ENCODE results near the gene TDRD6. TPM values are rescaled to one million over a fixed set of nuclear protein-coding genes. Genes with fewer than 3 reads are reported as not detected.

TDRD6 gene
- polyA plus RNA-seq, 1 experiment = not detected

DNA sequence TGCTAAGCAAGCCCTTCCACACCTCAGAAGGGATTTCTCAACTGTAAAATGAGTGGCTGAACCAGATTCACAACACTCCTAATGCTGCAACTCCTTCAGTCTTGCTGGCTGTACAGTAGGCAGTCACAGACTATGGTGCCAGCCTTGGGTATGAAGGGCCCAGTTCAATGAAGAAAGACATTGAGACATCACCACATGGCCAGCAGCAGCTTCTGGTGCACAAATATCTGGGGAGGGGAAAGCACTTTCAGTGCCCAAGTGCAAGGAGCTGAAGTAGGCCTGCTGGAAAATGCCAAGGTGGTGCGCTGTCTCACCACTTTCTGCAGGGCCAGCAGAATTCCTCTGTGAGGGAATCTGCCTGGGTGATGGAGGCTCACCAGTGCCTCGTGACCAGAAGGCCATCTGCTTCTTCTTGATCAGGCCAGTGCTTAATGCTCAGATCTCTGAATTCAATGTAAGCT is 45.7 kb downstream of the TDRD6 start:
- Histone ChIP-seq H3K27ac (ENCODE audit: low read depth, low read length) (no peak overlapping the region), H3K4me3 (ENCODE audit: low read depth, low read length) (no peak overlapping the region), H3K27me3 (ENCODE audit: control insufficient read depth, insufficient read depth, low read length) (peaks cover 25% of the 10 kb centered on the region), H3K9me3 (ENCODE audit: control insufficient read depth, insufficient read depth, low read length) (no peaks in the 10 kb centered on the region)
- no peak for DNase-seq (ENCODE audit: low read depth, low spot score)
- CTCF ChIA-PET = no interaction called here
- POLR2A ChIA-PET = no interaction called here
- TF ChIP-seq, protein P1, sequence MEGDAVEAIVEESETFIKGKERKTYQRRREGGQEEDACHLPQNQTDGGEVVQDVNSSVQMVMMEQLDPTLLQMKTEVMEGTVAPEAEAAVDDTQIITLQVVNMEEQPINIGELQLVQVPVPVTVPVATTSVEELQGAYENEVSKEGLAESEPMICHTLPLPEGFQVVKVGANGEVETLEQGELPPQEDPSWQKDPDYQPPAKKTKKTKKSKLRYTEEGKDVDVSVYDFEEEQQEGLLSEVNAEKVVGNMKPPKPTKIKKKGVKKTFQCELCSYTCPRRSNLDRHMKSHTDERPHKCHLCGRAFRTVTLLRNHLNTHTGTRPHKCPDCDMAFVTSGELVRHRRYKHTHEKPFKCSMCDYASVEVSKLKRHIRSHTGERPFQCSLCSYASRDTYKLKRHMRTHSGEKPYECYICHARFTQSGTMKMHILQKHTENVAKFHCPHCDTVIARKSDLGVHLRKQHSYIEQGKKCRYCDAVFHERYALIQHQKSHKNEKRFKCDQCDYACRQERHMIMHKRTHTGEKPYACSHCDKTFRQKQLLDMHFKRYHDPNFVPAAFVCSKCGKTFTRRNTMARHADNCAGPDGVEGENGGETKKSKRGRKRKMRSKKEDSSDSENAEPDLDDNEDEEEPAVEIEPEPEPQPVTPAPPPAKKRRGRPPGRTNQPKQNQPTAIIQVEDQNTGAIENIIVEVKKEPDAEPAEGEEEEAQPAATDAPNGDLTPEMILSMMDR (IDR thresholded peaks at IDR 0.05; ENCODE audit: low read depth, low read length) = no peak

DNA sequence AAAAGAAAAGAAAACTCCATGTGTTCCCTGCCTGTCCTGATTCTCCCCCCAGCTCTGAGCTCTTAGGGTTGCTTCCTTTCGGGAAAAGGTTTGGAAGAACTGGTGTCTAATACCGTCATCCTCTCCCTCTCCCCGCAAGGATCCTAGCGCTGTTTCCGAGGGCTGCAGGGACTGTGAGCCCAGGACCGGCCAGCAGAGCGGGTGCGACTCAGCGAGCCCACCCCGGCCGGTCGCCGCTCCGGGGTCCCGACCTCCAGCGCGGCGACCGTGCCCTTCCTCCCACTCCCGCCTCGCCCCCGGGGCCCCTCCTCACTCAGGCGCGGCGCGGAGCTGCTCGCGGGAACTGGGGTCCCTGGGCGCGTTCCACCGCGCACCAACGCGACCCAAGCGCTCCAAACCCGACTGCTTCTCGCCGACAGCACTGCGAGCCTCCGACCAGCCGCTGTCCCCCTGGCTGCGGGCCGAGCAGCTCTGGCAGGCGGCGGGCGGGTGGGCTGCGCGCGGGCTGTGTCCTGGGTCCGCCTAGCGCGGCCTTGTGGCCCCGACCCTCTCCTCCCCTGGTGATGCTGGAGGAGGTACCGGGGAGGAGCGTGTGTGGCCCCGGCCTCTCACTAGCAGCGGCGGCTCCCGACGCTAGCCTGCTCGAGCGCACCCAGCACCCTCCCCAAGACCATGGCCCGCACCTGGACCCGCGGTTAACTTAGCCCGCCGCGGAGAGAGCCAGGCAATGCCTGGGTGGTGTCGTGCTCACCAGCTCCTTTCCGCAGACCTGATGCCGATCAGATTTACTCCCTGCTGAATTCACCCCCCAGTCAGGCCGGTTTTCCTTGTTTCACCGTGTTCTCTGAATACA is 47.4 kb downstream of the TDRD6 start, which contains the start of gene PLA2G7:
Gene PLA2G7, minus strand, starts transcription at position 509 of the 853 bp plus-strand sequence. CDS start 12,484 bp downstream, outside the sequence.
- no peak within 1 kb of the TSS for H3K27ac ChIP-seq (ENCODE audit: low read depth, low read length)

DNA sequence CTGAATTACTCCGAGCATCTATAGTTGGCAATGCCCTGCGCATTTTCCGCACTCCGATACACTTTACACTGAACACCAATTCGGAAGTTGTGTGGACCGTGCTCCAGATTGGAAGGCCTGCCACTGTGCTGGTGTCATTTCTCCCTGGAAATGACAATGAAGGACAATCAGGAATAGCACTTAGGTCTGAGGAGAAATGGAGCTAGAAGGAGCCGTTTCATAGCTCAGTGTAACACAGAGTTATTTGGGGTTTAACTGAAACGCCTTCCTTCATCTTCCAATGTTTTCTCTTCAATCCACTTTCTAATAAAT is 48.0 kb downstream of the TDRD6 start:
- Histone ChIP-seq H3K4me3 (ENCODE audit: low read depth, low read length) (no peak overlapping the region), H3K9me3 (ENCODE audit: control insufficient read depth, insufficient read depth, low read length) (no peaks in the 10 kb centered on the region), H3K27me3 (ENCODE audit: control insufficient read depth, insufficient read depth, low read length) (peaks cover 25% of the 10 kb centered on the region), H3K27ac (ENCODE audit: low read depth, low read length) (no peak overlapping the region)
- TF ChIP-seq, protein P1 (IDR thresholded peaks at IDR 0.05; ENCODE audit: low read depth, low read length) = no peak
- ChIA-PET CTCF (interaction anchor here (1.1 kb wide), 1 partner anchor 10 kb away, joined by 3 read pairs; no protein-coding TSS in a partner anchor), POLR2A (no interaction called here)
- DNase-seq (ENCODE audit: low read depth, low spot score) = no peak

More for the DNA sequence above, 47.4 kb downstream of the TDRD6 start, which contains the start of gene PLA2G7:
- H3K4me3 ChIP-seq (ENCODE audit: low read depth, low read length) = no peak within 1 kb of the TSS
- no peak for DNase-seq (ENCODE audit: low read depth, low spot score)
- H3K27me3 ChIP-seq (ENCODE audit: control insufficient read depth, insufficient read depth, low read length) = peaks cover 25% of the 10 kb centered on the region
- CTCF ChIA-PET = no interaction called here
- POLR2A ChIA-PET = no interaction called here
- H3K9me3 ChIP-seq (ENCODE audit: control insufficient read depth, insufficient read depth, low read length) = no peaks in the 10 kb centered on the region
- TF ChIP-seq, protein P1 (IDR thresholded peaks at IDR 0.05; ENCODE audit: low read depth, low read length) = no peak

DNA sequence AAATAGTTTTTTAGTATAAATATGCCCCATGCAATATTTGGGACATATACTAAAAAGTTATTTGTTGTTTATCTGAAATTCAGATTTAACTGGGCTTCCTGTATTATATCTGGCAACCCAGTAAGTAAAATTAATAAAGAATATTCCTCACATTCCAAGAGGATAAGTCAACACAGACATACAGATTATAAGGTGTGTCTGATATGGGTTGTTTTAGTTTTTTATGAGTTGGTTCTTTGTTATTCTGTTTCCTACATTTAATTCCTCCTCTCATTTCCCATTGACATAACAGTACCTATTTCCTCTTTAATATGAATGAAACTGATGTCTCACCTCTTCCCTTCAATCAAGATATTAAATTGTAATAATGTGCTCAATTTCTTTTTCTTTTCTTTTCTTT is 49.2 kb downstream of the TDRD6 start:
- CTCF ChIA-PET = no interaction called here
- no peak for DNase-seq (ENCODE audit: low read depth, low spot score)
- H3K4me3 ChIP-seq (ENCODE audit: low read depth, low read length) = no peak overlapping the region
- H3K9me3 ChIP-seq (ENCODE audit: control insufficient read depth, insufficient read depth, low read length) = no peaks in the 10 kb centered on the region
- TF ChIP-seq, protein P1 (IDR thresholded peaks at IDR 0.05; ENCODE audit: low read depth, low read length) = no peak
- H3K27ac ChIP-seq (ENCODE audit: low read depth, low read length) = no peak overlapping the region
- H3K27me3 ChIP-seq (ENCODE audit: control insufficient read depth, insufficient read depth, low read length) = peaks cover 25% of the 10 kb centered on the region
- POLR2A ChIA-PET = no interaction called here

DNA sequence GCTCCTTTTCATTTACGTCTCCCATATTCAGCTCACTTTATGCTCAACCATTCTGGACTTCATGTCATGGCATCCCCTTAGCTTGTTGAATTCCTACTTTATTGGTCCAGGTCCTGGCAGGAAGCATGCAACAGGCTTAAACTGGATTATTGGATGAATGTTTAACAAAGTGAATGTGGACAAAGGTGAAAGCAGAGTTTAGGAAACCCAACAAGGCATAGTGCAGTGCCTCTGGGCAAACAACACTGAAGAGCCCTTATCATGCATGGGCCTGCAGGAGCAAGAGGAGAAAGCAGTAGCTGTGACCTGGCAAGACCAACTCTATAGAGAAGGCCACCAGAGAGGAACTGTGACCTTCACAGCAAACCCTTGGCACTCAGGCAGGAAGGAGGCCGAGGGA is 53.8 kb downstream of the TDRD6 start:
- TF ChIP-seq, protein P1 (IDR thresholded peaks at IDR 0.05; ENCODE audit: low read depth, low read length) = no peak
- H3K27ac ChIP-seq (ENCODE audit: low read depth, low read length) = no peak overlapping the region
- no peaks in the 10 kb centered on the region for H3K9me3 ChIP-seq (ENCODE audit: control insufficient read depth, insufficient read depth, low read length)
- ChIA-PET CTCF (no interaction called here), POLR2A (no interaction called here)
- no peak for DNase-seq (ENCODE audit: low read depth, low spot score)
- no peak overlapping the region for H3K4me3 ChIP-seq (ENCODE audit: low read depth, low read length)
- peaks cover 4% of the 10 kb centered on the region for H3K27me3 ChIP-seq (ENCODE audit: control insufficient read depth, insufficient read depth, low read length)

All from AG04450 (cell line).